Measurements from ENCODE around the gene ZMYM4. TPM values are rescaled to one million over a fixed set of nuclear protein-coding genes. Genes with fewer than 3 reads are reported as not detected.

The ZMYM4 gene
- polyA plus RNA-seq, 1 of the 3 experiments (the other 2 are of a cell fraction), result 12.2 TPM

GRCh38 chr1:35449334-35450008, 181.0 kb downstream of the ZMYM4 start:
- ChIA-PET POLR2A (no interaction called here), CTCF (interaction anchor here (1.0 to 12.5 kb wide), 8 partner anchors 10 to 434 kb away, joined by 3 to 157 read pairs (median 10); partner anchors contain the start of gene AGO1)
- Histone ChIP-seq H3K9me3 (no peaks in the 10 kb centered on the region), H3K79me2 (ENCODE audit: insufficient read depth) (no peaks in the 10 kb centered on the region), H3K9me2 (no peaks in the 10 kb centered on the region), H2AFZ (ENCODE audit: low read depth) (no peak overlapping the region), H4K20me1 (ENCODE audit: insufficient read depth) (no peaks in the 10 kb centered on the region), H3K4me2 (0 out of 2 replicates have a peak overlapping the region, but pooled peaks have one; percentile 30), H3F3A (replicated peaks; ENCODE audit: insufficient read depth) (peaks cover 17% of the 10 kb centered on the region), H3K4me1 (ENCODE audit: control insufficient read depth in 1 of 2, insufficient read depth in 2 of 2, low read depth in 1 of 2, low read length in 1 of 2) (peaks cover 15 to 32% of the 10 kb centered on the region in 2 experiments), H3K27me3 (ENCODE audit: insufficient read depth) (no peaks in the 10 kb centered on the region), H3K4me3 (ENCODE audit: low read depth in 2 of 2, low read length in 1 of 2) (no peak overlapping the region), H3K36me3 (replicated peaks in 1 of 2; ENCODE audit: control insufficient read depth in 1 of 2, insufficient read depth in 2 of 2, low read length in 1 of 2) (peaks cover 42 to 86% of the 10 kb centered on the region in 2 experiments), H3K9ac (peak overlapping the region; percentile 12; the same call in 1 of the 2 replicates), H3K27ac (ENCODE audit: low read depth in 2 of 2, low read length in 1 of 2) (peak overlapping the region in 1 of 2 experiments; percentile 78; a peak in 3 of 4 replicates)
- 79% methylated on average over 7 of the region's 7 CpGs for WGBS (ENCODE audit: low lambda C conversion rate)
- no peak for DNase-seq
- TF ChIP-seq TAF1 (IDR thresholded peaks at IDR 0.05; ENCODE audit: borderline replicate concordance, low read depth, low read length) (no peak), CTCF (IDR thresholded peaks at IDR 0.05) (no peak), NFIC (IDR thresholded peaks at IDR 0.05; ENCODE audit: borderline replicate concordance) (peak; percentile 24; the same call in 1 of the 2 replicates), TCF12 (IDR thresholded peaks at IDR 0.05) (peak; percentile 51; the same call in 1 of the 2 replicates), ELF1 (IDR thresholded peaks at IDR 0.05) (no peak), FOXJ3 (CRISPR knock-in tag; IDR thresholded peaks at IDR 0.05) (no peak), MAX (IDR thresholded peaks at IDR 0.05; ENCODE audit: low read depth) (peak; percentile 59; the same call in 1 of the 2 replicates), REST (IDR thresholded peaks at IDR 0.05; ENCODE audit: low read depth, low read length) (peak; percentile 50; the same call in 1 of the 2 replicates), USF1 (IDR thresholded peaks at IDR 0.05; ENCODE audit: borderline replicate concordance, low read depth) (peak; percentile 39; the same call in 1 of the 2 replicates), FOSL2 (IDR thresholded peaks at IDR 0.05; ENCODE audit: borderline replicate concordance, low read depth) (peak; percentile 66; the same call in 1 of the 2 replicates), JUND (IDR thresholded peaks at IDR 0.05) (peak; percentile 31; the same call in 1 of the 2 replicates)
